OCI-LY7 (cell line): ENCODE results near the gene GIPC3. TPM values are rescaled to one million over a fixed set of nuclear protein-coding genes. Genes with fewer than 3 reads are reported as not detected.

Experiments used
- BruUV-seq: library from RNA; stranded (reverse); fragments of 400-500 nt; replicated peaks from 2 replicates; lab custom pipeline; 2021; lab: Mats Ljungman, UMichigan
- CTCF ChIA-PET: fragments of 300-600 bp; sonication (Branson Sonifier 250); formaldehyde crosslinking; loops from one replicate; lab custom pipeline; 2022; ENCODE audit warnings: antibody characterized with exemption; ENCODE audit not compliant: unreplicated experiment; lab: Charles Lee
- POLR2A ChIA-PET: fragments of 300-600 bp; sonication (Branson Sonifier 250); formaldehyde crosslinking; loops from one replicate; lab custom pipeline; 2022; ENCODE audit warnings: antibody characterized with exemption; lab: Charles Lee
- DNase-seq: peaks from one replicate; pipeline ENCODE4 v3.0.0-alpha.2; 2015; ENCODE audit warnings: low spot score
- H2AFZ ChIP-seq: fragments of 200-600 bp; sonication (generic), shearing (Covaris generic); 2 replicates; pipeline ENCODE4 v1.6.1; 2014; ENCODE audit warnings: mild to moderate bottlenecking, antibody characterized with exemption, low read length, moderate library complexity
- H3K27ac ChIP-seq: fragments of 200-600 bp; sonication (generic); 2 replicates; pipeline ENCODE4 v1.5.1; 2014; ENCODE audit warnings: mixed run types, low read depth, mild to moderate bottlenecking, moderate library complexity, low read length, inconsistent platforms; ENCODE audit not compliant: poor library complexity, severe bottlenecking
- H3K36me3 ChIP-seq: fragments of 200-600 bp; sonication (generic); 2 replicates; pipeline ENCODE4 v1.6.1; 2014; ENCODE audit warnings: mild to moderate bottlenecking, antibody characterized with exemption, low read length, moderate library complexity, mixed read lengths; ENCODE audit not compliant: insufficient read depth
- H3K4me1 ChIP-seq: fragments of 200-600 bp; sonication (generic); 2 replicates; pipeline ENCODE4 v1.5.1; 2014; ENCODE audit warnings: mild to moderate bottlenecking, low read length; ENCODE audit not compliant: insufficient read depth, poor library complexity, severe bottlenecking
- H3K4me2 ChIP-seq: fragments of 200-600 bp; sonication (generic); 2 replicates; pipeline ENCODE4 v1.6.1; 2014; ENCODE audit warnings: mild to moderate bottlenecking, low read length
- H3K4me3 ChIP-seq: fragments of 200-600 bp; sonication (generic); 2 replicates; pipeline ENCODE4 v1.5.1; 2014; ENCODE audit warnings: mild to moderate bottlenecking, low read depth, low read length; ENCODE audit not compliant: poor library complexity, severe bottlenecking
- H3K79me2 ChIP-seq: fragments of 200-600 bp; sonication (generic); 2 replicates; pipeline ENCODE4 v1.6.1; 2016; ENCODE audit warnings: low read depth, mild to moderate bottlenecking, low read length, moderate library complexity, mixed read lengths; ENCODE audit not compliant: insufficient read depth
- H3K9me2 ChIP-seq: fragments of 200-600 bp; sonication (generic); 2 replicates; pipeline ENCODE4 v1.6.1; 2016; ENCODE audit warnings: mild to moderate bottlenecking, low read length, mixed read lengths; ENCODE audit not compliant: insufficient read depth
- H3K9me3 ChIP-seq: fragments of 200-600 bp; sonication (generic); 2 replicates; pipeline ENCODE4 v1.6.1; 2014; ENCODE audit warnings: mild to moderate bottlenecking, mixed run types, low read length, mixed read lengths
- H4K20me1 ChIP-seq: fragments of 200-600 bp; sonication (generic); 2 replicates; pipeline ENCODE4 v1.6.1; 2014; ENCODE audit warnings: mild to moderate bottlenecking, antibody characterized with exemption, low read length, moderate library complexity, mixed read lengths; ENCODE audit not compliant: insufficient read depth
- CTCF ChIP-seq: fragments of 200-600 bp; sonication (generic); conservative IDR thresholded peaks from 2 replicates; pipeline ENCODE4 v1.5.1; 2014; ENCODE audit warnings: mild to moderate bottlenecking, antibody characterized with exemption, low read length, moderate library complexity, mixed read lengths
- EZH2phosphoT487 ChIP-seq: fragments of 200-600 bp; sonication (generic); IDR thresholded peaks from 2 replicates; pipeline ENCODE4 v1.6.1; 2018; ENCODE audit warnings: low read depth, borderline replicate concordance, mild to moderate bottlenecking, mixed run types, antibody characterized with exemption, low read length, moderate library complexity, mixed read lengths
- intact Hi-C: fragments of 100-400 bp; cut with micrococcal nuclease; formaldehyde crosslinking; loops from one replicate; pipeline ENCODE4 v1.10.0; 2022; ENCODE audit not compliant: unreplicated experiment
- total RNA-seq, 2 experiments: library from RNA; depleted of rRNA in 1 of 2; stranded (reverse); fragments of >200 nt in 1 of 2; shearing (Covaris generic) in 1 of 2; gene quantifications; 2 replicates each; pipeline ENCODE4 v1.2.3, GENCODE V29; 2014 to 2022

GIPC3 gene
- total RNA-seq, 2 experiments from 2014 or later = not detected

GRCh38 chr19:3632739-3633558, 47.7 kb downstream of the GIPC3 start:
- Histone ChIP-seq H3K4me1 (no peaks in the 10 kb centered on the region), H3K4me3 (no peak overlapping the region), H3K4me2 (no peak overlapping the region), H3K36me3 (no peaks in the 10 kb centered on the region), H3K79me2 (no peaks in the 10 kb centered on the region), H3K27ac (no peak overlapping the region), H3K9me2 (no peaks in the 10 kb centered on the region), H2AFZ (no peak overlapping the region), H3K9me3 (no peaks in the 10 kb centered on the region), H4K20me1 (no peaks in the 10 kb centered on the region)
- intact Hi-C loops = no loop called here
- ChIA-PET CTCF (interaction anchor here (1.0 kb wide), 1 partner anchor 57 kb away, joined by 3 read pairs; no protein-coding TSS in a partner anchor), POLR2A (no interaction called here)
- BruUV-seq = no TSS peak
- TF ChIP-seq CTCF = no peak
- TF ChIP-seq EZH2phosphoT487 = no peak
- DNase-seq = no peak

- Histone ChIP-seq H3K4me1 (no peaks in the 10 kb centered on the region), H2AFZ (no peak overlapping the region), H3K9me2 (no peaks in the 10 kb centered on the region), H3K9me3 (no peaks in the 10 kb centered on the region), H4K20me1 (no peaks in the 10 kb centered on the region), H3K4me2 (no peak overlapping the region), H3K79me2 (no peaks in the 10 kb centered on the region), H3K4me3 (no peak overlapping the region), H3K36me3 (no peaks in the 10 kb centered on the region), H3K27ac (no peak overlapping the region)
- TF ChIP-seq EZH2phosphoT487 (no peak), CTCF (no peak)
- no TSS peak for BruUV-seq
- intact Hi-C loops = no loop called here
- CTCF ChIA-PET = no interaction called here
- no peak for DNase-seq
- POLR2A ChIA-PET = no interaction called here
Measured at GRCh38 chr19:3633559-3633988, 48.3 kb downstream of the GIPC3 start.

GRCh38 chr19:3634496-3635045, 49.3 kb downstream of the GIPC3 start:
- Histone ChIP-seq H3K4me3 (no peak overlapping the region), H3K4me2 (no peak overlapping the region), H3K4me1 (no peaks in the 10 kb centered on the region), H3K9me3 (no peaks in the 10 kb centered on the region), H3K79me2 (no peaks in the 10 kb centered on the region), H3K9me2 (no peaks in the 10 kb centered on the region), H4K20me1 (no peaks in the 10 kb centered on the region), H2AFZ (no peak overlapping the region), H3K27ac (no peak overlapping the region), H3K36me3 (no peaks in the 10 kb centered on the region)
- TF ChIP-seq EZH2phosphoT487 (no peak), CTCF (no peak)
- no TSS peak for BruUV-seq
- intact Hi-C loops = no loop called here
- POLR2A ChIA-PET = no interaction called here
- CTCF ChIA-PET = no interaction called here
- no peak for DNase-seq
